Keratinocyte (primary cell): ENCODE measurements around the gene SLC13A3. TPM values are rescaled to one million over a fixed set of nuclear protein-coding genes. Genes with fewer than 3 reads are reported as not detected.

Source experiments
- DNase-seq: peaks from one replicate; pipeline ENCODE4 v3.0.0-alpha.2; 2011; ENCODE audit warnings: low read depth, missing footprints, low spot score
- FAIRE-seq: peaks from 2 replicates; lab custom pipeline; 2011; peaks lifted over from hg19 to GRCh38; lab: Jason Lieb, UNC
- H2AFZ ChIP-seq: 2 replicates; pipeline ENCODE4 v1.6.0; 2012; ENCODE audit warnings: low read length, control low read depth, inconsistent platforms; ENCODE audit not compliant: control insufficient read depth
- H3K27ac ChIP-seq: 2 replicates; pipeline ENCODE4 v1.5.1; 2011; ENCODE audit warnings: low read length; ENCODE audit not compliant: control insufficient read depth, insufficient read depth
- H3K27me3 ChIP-seq: 3 replicates; pipeline ENCODE4 v1.6.0; 2011; ENCODE audit warnings: low read length; ENCODE audit not compliant: control insufficient read depth, insufficient read depth; ENCODE audit errors: extremely low read depth
- H3K36me3 ChIP-seq, 2 experiments: 2 replicates in 1 of 2; 3 replicates in 1 of 2; pipeline ENCODE4 v1.5.1; 2011; ENCODE audit warnings: low read length in 2 of 2, mild to moderate bottlenecking in 1 of 2; ENCODE audit not compliant: control insufficient read depth in 2 of 2, insufficient read depth in 2 of 2; ENCODE audit errors: extremely low read depth in 1 of 2
- H3K4me1 ChIP-seq: 3 replicates; pipeline ENCODE4 v1.5.1; 2011; ENCODE audit warnings: low read length; ENCODE audit not compliant: control insufficient read depth, insufficient read depth; ENCODE audit errors: extremely low read depth
- H3K4me2 ChIP-seq: 3 replicates; pipeline ENCODE4 v1.6.0; 2011; ENCODE audit warnings: low read depth, low read length; ENCODE audit not compliant: control insufficient read depth, insufficient read depth; ENCODE audit errors: extremely low read depth
- H3K4me3 ChIP-seq, 3 experiments: fragments of 200-600 bp in 1 of 3; sonication (generic) in 1 of 3; 2 replicates in 2 of 3; 3 replicates in 1 of 3; pipeline ENCODE4 v1.5.1; 2011 to 2016; ENCODE audit warnings: low read length in 3 of 3, mild to moderate bottlenecking in 3 of 3, control low read depth in 2 of 3, inconsistent platforms in 1 of 3, low read depth in 1 of 3, mixed read lengths in 1 of 3, mixed run types in 1 of 3, moderate library complexity in 1 of 3; ENCODE audit not compliant: control insufficient read depth in 2 of 3, insufficient read depth in 2 of 3; ENCODE audit errors: extremely low read depth in 1 of 3
- H3K79me2 ChIP-seq: 2 replicates; pipeline ENCODE4 v1.6.0; 2012; ENCODE audit warnings: low read length; ENCODE audit not compliant: control insufficient read depth, insufficient read depth
- H3K9ac ChIP-seq: 3 replicates; pipeline ENCODE4 v1.6.0; 2011; ENCODE audit warnings: low read length; ENCODE audit not compliant: control insufficient read depth, insufficient read depth; ENCODE audit errors: extremely low read depth
- H3K9me1 ChIP-seq: 3 replicates; pipeline ENCODE4 v1.6.0; 2011; ENCODE audit warnings: low read length; ENCODE audit not compliant: control insufficient read depth, insufficient read depth; ENCODE audit errors: extremely low read depth
- H3K9me3 ChIP-seq: 2 replicates; pipeline ENCODE4 v1.5.1; 2012; ENCODE audit warnings: low read depth, low read length; ENCODE audit not compliant: control insufficient read depth
- H4K20me1 ChIP-seq: 3 replicates; pipeline ENCODE4 v1.6.0; 2011; ENCODE audit warnings: low read length; ENCODE audit not compliant: control insufficient read depth, insufficient read depth; ENCODE audit errors: extremely low read depth
- CTCF ChIP-seq, 3 experiments: IDR thresholded peaks in 1 of 3; conservative IDR thresholded peaks in 1 of 3; optimal IDR thresholded peaks in 1 of 3; 2 replicates in 2 of 3; 3 replicates in 1 of 3; pipeline versions ENCODE3 to v1.5.1; 2011; ENCODE audit warnings: low read length in 3 of 3, mild to moderate bottlenecking in 3 of 3, moderate library complexity in 2 of 3, control low read depth in 1 of 3, inconsistent platforms in 1 of 3; ENCODE audit not compliant: insufficient read depth in 2 of 3; ENCODE audit errors: extremely low read depth in 1 of 3
- EZH2 ChIP-seq: IDR thresholded peaks from one replicate; pipeline ENCODE4 v1.6.1; 2012; ENCODE audit warnings: inconsistent platforms, mild to moderate bottlenecking, low read length, moderate library complexity
- dilution Hi-C: fragments of 300-500 bp; cut with MboI; formaldehyde crosslinking; loops from one replicate; pipeline ENCODE4 v1.7.0; 2020; ENCODE audit warnings: low sequenced_read_pairs; ENCODE audit not compliant: extremely low pct_ligation_motif_present
- polyA plus RNA-seq, 5 experiments: library from polyadenylated mRNA; depleted of rRNA in 3 of 5; stranded (reverse) in 3 of 5; stranded (forward) in 1 of 5; unstranded in 1 of 5; fragments of >200 nt; gene quantifications; 1 replicate in 1 of 5; 2 replicates in 3 of 5; 3 replicates in 1 of 5; pipeline versions ENCODE4 v1.2.1 to v1.2.3, GENCODE V29; 2011 to 2012; ENCODE audit warnings: missing spikeins in 2 of 5, low read depth in 1 of 5, low replicate concordance in 1 of 5

SLC13A3 gene
- polyA plus RNA-seq, 1 donor (not counting 4 experiments of a cell fraction or from before 2014, with no cell fraction given) = 4.5 TPM

DNA sequence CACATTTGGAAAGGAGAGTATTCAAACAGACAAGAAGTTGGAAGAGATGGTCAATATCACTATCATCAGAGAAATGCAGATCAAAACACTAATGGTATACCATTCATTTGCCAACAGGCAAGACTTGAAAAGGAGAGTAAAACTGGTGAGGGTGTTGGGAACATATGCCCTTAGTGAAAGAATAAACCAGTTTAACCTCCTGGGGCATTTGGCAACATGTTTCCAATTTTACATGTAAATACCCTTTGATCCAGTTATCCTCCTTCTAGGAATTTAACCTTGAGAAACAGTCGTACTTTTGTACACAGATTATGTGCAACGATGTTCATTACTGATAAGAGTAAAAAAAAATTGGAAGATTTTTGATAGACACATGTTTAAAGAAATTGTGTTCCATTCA is 66.8 kb downstream of the SLC13A3 start:
- dilution Hi-C loops = no loop called here
- no peak for FAIRE-seq
- no peaks in the 10 kb centered on the region for H3K4me1 ChIP-seq

GRCh38 chr20:46583411-46584214 is 67.6 kb downstream of the SLC13A3 start:
- Histone ChIP-seq H3K9ac (no peak overlapping the region), H4K20me1 (no peaks in the 10 kb centered on the region), H3K4me1 (no peaks in the 10 kb centered on the region), H3K27me3 (no peaks in the 10 kb centered on the region), H3K4me2 (no peak overlapping the region), H3K4me3 (no peak overlapping the region), H3K9me1 (no peaks in the 10 kb centered on the region), H3K79me2 (no peaks in the 10 kb centered on the region), H3K9me3 (no peaks in the 10 kb centered on the region), H2AFZ (no peak overlapping the region), H3K36me3 (no peaks in the 10 kb centered on the region), H3K27ac (no peak overlapping the region)
- FAIRE-seq = no peak
- no peak for DNase-seq
- no peak for TF ChIP-seq EZH2
- TF ChIP-seq CTCF (optimal IDR thresholded peaks at IDR 0.05 in 1 of 3, IDR thresholded peaks at IDR 0.05 in 1 of 3, conservative IDR thresholded peaks at IDR 0.05 in 1 of 3; ENCODE audit: extremely low read depth in 1 of 3, insufficient read depth in 2 of 3, low read length in 3 of 3) = no peak
- dilution Hi-C loops = no loop called here

More for the DNA sequence above, 66.8 kb downstream of the SLC13A3 start:
- Histone ChIP-seq H3K4me2 (no peak overlapping the region), H3K36me3 (no peaks in the 10 kb centered on the region), H3K9ac (no peak overlapping the region), H3K4me3 (no peak overlapping the region), H2AFZ (no peak overlapping the region), H3K79me2 (no peaks in the 10 kb centered on the region), H3K9me1 (no peaks in the 10 kb centered on the region), H3K27me3 (no peaks in the 10 kb centered on the region), H3K9me3 (no peaks in the 10 kb centered on the region), H3K27ac (no peak overlapping the region), H4K20me1 (no peaks in the 10 kb centered on the region)
- DNase-seq = no peak
- TF ChIP-seq CTCF (optimal IDR thresholded peaks at IDR 0.05 in 1 of 3, IDR thresholded peaks at IDR 0.05 in 1 of 3, conservative IDR thresholded peaks at IDR 0.05 in 1 of 3; ENCODE audit: extremely low read depth in 1 of 3, insufficient read depth in 2 of 3, low read length in 3 of 3) = no peak
- no peak for TF ChIP-seq EZH2
